Measurements from ENCODE around the gene ZNF106.
A peak's percentile ranks its signal among the peaks of the same experiment; 100 is the strongest.

Gene ZNF106

DNA sequence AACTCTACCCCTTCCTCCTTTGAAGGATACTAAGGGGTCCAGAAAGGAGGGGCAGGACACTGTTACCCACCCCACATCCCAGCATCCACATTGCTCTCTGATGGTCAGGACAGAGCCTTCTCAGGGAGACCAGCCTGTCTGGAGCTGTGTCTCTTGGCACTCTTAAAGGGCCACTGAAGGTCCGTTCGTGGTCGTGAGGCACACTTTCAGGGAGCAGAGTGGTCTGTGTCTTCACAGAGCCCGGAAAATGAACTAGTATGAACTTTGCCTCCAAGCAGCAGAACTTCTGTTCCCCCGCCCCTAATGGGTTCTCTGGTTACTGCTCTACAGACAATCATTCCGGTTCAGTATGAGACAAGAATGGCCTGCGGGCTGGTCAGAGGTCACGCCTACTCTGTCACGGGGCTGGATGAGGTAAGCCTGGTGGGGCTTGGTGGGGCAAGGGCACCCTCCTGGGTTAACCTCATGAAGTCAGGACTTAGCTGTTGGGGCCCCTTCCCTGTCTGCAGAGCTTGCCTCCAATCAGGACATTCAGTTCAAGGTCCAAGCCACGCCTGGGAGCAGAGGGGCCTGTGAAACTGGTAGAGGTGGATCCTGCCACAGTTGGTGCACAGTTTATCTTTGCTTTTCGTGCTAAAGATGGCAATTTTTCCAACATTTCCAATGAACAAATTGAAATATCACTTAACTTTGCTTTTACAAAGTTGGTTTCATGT is 98.5 kb downstream of the ZNF106 start:
- in situ Hi-C loops (cut with HindIII; ENCODE audit: low pct_unique_long_range_greater_than_20kb, low sequenced_read_pairs): no loop called here
- no peak for TF ChIP-seq JUND (IDR thresholded peaks at IDR 0.05; ENCODE audit: low read depth)
- no peak for DNase-seq (ENCODE audit: low read depth in 1 of 2, low spot score in 1 of 2)

DNA sequence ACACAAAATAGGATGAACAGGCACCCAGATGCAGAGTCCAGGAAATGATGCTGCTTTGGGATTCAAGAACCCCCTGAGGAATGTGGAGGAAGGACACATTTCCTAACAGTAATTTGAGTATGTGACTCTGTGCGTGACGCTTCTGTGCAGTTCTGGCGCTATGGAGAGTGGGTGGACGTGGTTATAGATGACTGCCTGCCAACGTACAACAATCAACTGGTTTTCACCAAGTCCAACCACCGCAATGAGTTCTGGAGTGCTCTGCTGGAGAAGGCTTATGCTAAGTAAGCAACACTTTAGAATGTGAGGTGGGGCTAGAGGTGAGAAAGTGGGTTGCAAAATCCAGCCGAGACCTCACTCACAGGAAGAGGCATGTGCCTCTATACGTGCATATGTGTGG is 103.3 kb downstream of the ZNF106 start:
- no peak for DNase-seq (ENCODE audit: low read depth in 1 of 2, low spot score in 1 of 2)
- in situ Hi-C loops (cut with HindIII; ENCODE audit: low pct_unique_long_range_greater_than_20kb, low sequenced_read_pairs): no loop called here
- TF ChIP-seq JUND (IDR thresholded peaks at IDR 0.05; ENCODE audit: low read depth): no peak

DNA sequence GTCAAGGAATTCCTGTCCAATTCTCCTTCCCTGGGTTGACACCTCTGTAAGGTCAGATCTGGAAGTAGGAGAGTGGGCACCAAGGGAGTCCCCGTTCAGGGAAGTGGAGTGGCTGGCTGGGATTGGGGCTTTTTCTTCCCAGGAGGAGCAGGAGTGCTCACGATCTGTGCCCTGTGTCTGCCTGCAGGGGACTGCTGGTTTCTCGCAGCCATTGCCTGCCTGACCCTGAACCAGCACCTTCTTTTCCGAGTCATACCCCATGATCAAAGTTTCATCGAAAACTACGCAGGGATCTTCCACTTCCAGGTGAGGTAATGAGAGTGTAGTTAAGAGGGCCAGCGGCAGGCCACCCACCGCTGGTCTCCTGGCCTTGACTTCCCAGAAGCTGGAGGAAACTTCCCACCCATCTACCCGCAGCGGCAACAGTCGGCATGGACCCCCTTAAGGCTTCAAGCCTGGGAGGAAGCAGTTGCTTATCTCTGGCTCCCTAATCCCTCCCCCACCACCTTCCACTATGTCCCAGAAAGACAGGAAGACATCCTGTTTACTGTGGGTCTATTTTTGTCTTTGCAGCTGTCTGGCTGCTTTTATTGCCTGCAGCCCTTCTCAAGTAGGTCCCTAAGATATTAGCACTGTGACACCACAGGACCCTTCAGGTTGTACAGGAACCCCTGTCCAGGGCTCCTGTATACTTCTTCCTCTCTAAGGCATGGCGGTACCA is 104.8 kb downstream of the ZNF106 start:
- DNase-seq (ENCODE audit: low read depth in 1 of 2, low spot score in 1 of 2): no peak
- in situ Hi-C loops (cut with HindIII; ENCODE audit: low pct_unique_long_range_greater_than_20kb, low sequenced_read_pairs): no loop called here
- TF ChIP-seq JUND (IDR thresholded peaks at IDR 0.05; ENCODE audit: low read depth): no peak

DNA sequence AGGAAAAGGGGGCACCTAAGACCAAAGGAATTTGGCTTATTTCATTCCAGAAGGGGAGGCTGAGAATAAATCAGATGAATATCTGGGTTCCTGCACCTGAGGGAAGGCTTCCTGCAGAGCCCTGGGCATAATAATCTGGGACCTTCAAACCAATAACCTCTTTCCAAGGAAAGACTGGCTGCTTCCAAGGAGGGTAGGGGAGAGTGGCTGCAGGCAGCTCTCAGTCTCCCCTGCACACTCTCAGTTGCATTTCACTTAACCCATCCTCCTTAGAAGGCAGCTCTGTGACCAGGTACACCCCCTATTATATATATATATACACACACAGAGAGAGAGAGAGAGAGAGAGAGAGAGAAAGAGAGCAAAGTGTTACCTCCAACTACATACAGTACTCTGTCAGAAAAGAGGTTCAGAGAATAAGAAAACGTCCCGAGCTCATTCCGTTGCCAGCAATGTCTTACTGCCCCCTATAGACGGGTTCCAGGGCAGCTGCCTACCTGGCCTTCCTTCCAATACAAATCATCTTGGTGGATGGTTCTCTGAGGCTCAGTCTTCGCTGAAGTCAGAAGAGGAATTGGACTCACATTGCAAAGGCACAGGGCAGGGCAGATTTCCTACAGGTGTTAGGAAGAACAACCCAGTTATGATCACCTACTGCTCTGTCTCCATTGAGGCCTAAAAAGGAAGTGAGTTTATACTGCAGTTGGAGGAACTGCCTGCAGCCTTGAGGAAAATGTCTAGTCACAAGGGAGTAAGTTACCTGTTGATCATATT is 105.5 kb downstream of the ZNF106 start:
- peak; percentile 64 to 72 for DNase-seq (ENCODE audit: low read depth in 1 of 2, low spot score in 1 of 2)
- in situ Hi-C loops (cut with HindIII; ENCODE audit: low pct_unique_long_range_greater_than_20kb, low sequenced_read_pairs): no loop called here
- no peak for TF ChIP-seq JUND (IDR thresholded peaks at IDR 0.05; ENCODE audit: low read depth)

DNA sequence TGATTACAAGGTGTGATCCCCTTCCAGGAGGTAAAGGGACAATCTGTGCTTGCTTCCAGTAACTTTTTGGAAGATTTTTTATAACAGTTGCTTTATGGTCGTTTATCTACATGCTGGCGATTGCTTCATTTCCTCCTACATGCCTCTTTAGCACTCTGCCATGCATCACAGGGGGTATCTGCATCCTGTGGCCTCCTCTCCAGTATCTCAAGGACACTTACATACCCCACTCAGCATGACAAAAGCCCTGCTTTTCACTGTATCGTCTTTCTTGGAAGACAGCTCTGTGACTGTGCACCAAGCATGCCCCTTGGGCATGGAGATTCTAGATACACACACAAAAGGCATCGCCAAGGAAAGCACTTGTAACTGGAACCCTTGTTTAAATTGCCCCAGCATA is 106.3 kb downstream of the ZNF106 start:
- in situ Hi-C loops (cut with HindIII; ENCODE audit: low pct_unique_long_range_greater_than_20kb, low sequenced_read_pairs): no loop called here
- no peak for DNase-seq (ENCODE audit: low read depth in 1 of 2, low spot score in 1 of 2)
- TF ChIP-seq JUND (IDR thresholded peaks at IDR 0.05; ENCODE audit: low read depth): no peak

DNA sequence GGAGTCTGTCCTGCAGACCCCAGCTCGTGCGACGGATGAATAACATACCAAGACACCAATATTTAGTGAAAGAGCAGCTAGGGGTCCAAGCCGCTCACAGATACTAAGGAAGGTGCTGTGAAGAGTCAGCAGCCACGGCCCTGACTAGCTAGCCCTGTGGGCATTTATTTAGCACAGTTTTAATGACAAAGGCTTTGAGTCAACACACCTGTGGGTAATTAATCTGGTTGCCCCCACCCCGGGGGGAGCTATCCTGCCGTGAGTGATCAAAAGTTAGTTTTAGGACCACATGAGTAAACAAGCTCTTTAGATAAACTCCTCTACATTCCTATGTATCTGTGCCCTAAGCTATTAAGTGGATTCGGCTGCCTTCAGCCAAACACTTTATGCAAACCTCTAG is 112.9 kb downstream of the ZNF106 start:
- no peak for DNase-seq (ENCODE audit: low read depth in 1 of 2, low spot score in 1 of 2)
- in situ Hi-C loops (cut with HindIII; ENCODE audit: low pct_unique_long_range_greater_than_20kb, low sequenced_read_pairs): no loop called here
- no peak for TF ChIP-seq JUND (IDR thresholded peaks at IDR 0.05; ENCODE audit: low read depth)

DNA sequence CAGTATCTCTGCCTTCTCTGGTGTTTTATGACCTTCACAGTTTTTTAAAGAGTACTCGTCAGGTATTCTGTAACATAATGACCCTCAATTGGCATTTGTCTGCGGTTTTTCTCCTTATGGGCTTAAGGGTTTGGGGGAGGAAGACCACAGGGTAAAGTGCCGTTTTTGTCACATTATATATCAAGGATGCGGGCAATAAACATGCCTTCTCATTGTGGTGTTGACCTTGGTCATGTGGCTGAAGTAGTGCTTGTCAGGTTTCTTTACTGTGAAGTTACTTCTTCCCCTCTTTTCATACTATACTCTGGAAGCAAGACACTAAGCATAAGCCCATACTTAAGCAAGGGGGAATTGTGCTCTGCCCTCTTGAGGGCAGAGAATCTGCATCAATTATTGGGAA is 115.0 kb downstream of the ZNF106 start:
- DNase-seq (ENCODE audit: low read depth in 1 of 2, low spot score in 1 of 2): no peak
- TF ChIP-seq JUND (IDR thresholded peaks at IDR 0.05; ENCODE audit: low read depth): no peak
- in situ Hi-C loops (cut with HindIII; ENCODE audit: low pct_unique_long_range_greater_than_20kb, low sequenced_read_pairs): no loop called here

DNA sequence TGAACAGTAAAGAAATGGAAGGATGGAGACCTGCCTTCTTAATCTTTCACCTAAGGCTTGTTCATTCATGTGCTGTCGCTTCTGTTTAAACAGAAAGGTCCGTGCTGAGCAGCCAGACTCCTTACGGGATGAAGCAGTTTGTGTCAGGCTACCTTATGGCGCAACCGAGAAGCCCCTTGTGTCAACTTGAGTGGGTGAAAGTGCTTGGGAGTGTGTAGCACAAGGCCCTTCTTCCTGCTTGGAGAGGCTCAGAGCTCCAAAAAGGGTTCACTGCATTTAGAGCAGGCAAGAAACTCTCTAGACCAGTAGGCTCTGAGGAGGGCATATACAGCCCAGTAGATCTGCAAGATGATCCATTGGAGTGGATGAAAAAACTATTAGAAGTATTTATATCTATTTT is 115.7 kb downstream of the ZNF106 start:
- TF ChIP-seq JUND (IDR thresholded peaks at IDR 0.05; ENCODE audit: low read depth): no peak
- in situ Hi-C loops (cut with HindIII; ENCODE audit: low pct_unique_long_range_greater_than_20kb, low sequenced_read_pairs): no loop called here
- DNase-seq (ENCODE audit: low read depth in 1 of 2, low spot score in 1 of 2): no peak

DNA sequence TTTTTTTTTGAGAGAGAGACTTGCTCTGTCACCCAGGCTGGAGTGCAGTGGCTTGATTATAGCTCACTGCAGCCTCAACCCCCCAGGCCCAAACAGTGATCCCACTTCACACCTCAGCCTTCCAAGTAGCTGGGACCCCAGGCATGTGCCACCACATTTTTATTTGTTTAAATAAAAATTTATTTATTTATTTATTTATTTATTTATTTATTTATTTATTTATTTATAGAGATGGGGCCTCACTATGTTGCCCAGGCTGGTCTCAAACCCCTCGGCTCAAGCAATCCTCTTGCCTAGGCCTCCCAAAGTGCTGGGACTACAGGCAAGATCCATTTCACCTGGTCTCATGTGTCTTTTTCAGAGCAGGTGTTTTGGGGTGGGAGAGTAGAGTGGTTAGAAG is 116.1 kb downstream of the ZNF106 start:
- in situ Hi-C loops (cut with HindIII; ENCODE audit: low pct_unique_long_range_greater_than_20kb, low sequenced_read_pairs): no loop called here
- no peak for DNase-seq (ENCODE audit: low read depth in 1 of 2, low spot score in 1 of 2)
- TF ChIP-seq JUND (IDR thresholded peaks at IDR 0.05; ENCODE audit: low read depth): no peak

DNA sequence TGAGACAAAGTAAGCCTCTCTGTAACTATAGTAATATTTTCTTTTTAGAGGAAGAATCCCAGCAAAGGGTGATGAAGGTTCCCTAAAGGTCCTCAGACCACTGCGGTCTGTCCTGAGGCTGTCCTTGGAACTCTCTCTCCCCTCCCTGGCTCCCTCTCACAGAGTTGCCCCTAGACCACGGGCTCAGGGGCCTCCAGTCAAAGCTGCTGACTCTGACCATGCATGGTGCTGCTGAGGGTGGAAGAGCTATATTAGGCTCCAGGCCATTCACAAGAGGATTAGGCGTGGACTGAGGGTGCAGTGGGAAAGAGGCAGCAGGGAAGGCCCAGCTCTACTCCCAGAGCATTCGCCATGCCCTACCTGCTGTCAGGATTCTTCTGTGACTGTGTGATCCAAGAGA is 117.0 kb downstream of the ZNF106 start:
- in situ Hi-C loops (cut with HindIII; ENCODE audit: low pct_unique_long_range_greater_than_20kb, low sequenced_read_pairs): no loop called here
- no peak for DNase-seq (ENCODE audit: low read depth in 1 of 2, low spot score in 1 of 2)
- TF ChIP-seq JUND (IDR thresholded peaks at IDR 0.05; ENCODE audit: low read depth): no peak

DNA sequence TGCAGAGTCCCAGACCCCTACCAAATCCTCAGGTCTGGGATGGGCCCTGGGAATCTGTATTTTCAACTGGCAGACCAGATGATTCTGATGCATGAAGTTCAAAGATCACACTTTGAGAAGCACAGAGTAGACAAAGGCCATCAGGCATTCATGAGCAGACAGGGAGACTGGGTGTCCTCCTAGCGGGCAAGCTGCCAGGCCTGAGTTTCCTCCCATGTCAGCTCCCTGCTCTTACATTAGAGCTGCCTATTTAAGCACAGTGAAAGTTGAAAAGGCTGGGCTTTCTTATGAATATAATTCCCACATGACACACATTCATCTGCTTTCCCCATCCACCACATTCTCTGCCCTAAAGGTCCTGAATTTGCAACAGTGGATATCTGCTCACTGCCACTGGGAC is 117.7 kb downstream of the ZNF106 start:
- TF ChIP-seq JUND (IDR thresholded peaks at IDR 0.05; ENCODE audit: low read depth): no peak
- DNase-seq (ENCODE audit: low read depth in 1 of 2, low spot score in 1 of 2): no peak
- in situ Hi-C loops (cut with HindIII; ENCODE audit: low pct_unique_long_range_greater_than_20kb, low sequenced_read_pairs): no loop called here

DNA sequence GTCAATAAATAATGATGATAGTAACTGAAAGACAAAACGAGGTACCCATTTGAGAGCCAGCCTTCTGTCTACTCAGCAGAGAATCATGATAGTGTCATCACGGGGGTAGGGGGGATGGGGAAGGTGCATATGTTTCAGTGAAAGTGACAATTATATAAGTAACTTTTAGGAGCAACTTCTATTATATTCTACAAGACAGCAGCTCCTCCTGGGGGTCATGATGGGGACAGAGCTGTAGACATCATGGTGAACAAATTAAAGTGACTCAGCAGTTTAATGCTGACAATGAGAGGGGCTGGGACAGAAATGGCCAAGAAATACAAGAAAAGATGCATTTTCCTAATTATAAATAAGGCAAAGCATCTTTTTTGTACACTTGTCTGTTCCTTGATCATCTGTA is 119.8 kb downstream of the ZNF106 start:
- peak in 1 of 2 experiments; percentile 45 for DNase-seq (ENCODE audit: low read depth in 1 of 2, low spot score in 1 of 2)
- no peak for TF ChIP-seq JUND (IDR thresholded peaks at IDR 0.05; ENCODE audit: low read depth)
- in situ Hi-C loops (cut with HindIII; ENCODE audit: low pct_unique_long_range_greater_than_20kb, low sequenced_read_pairs): no loop called here

DNA sequence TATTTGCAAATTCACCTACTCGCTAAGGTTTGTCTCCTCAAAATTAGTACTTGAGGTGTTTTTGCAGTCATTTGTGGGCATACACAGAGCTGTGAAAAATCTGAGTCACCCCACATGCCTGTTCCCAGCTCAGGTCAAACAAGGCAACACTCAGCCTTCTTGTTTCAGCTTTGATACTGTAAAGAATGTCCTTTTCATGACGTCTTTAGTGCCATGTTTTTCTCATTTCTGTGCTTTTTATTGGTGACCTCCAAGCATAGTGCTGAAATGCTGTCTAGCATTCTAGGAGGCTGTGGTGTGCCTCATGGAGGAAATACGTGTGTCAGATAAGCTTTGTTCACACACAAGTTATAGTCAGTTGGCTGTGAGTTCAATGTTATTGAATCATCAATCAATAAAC is 122.8 kb downstream of the ZNF106 start:
- in situ Hi-C loops (cut with HindIII; ENCODE audit: low pct_unique_long_range_greater_than_20kb, low sequenced_read_pairs): no loop called here

More for the DNA sequence above, 122.8 kb downstream of the ZNF106 start:
- no peak for TF ChIP-seq JUND (IDR thresholded peaks at IDR 0.05; ENCODE audit: low read depth)
- DNase-seq (ENCODE audit: low read depth in 1 of 2, low spot score in 1 of 2): no peak
